Measurements from ENCODE around the gene NANOS1.

The NANOS1 gene

GRCh38 chr10:119001717-119002500 is 27.6 kb upstream of the NANOS1 start:
- Histone ChIP-seq H3K27ac (ENCODE audit: low read depth, low read length, poor library complexity, severe bottlenecking) (no peak overlapping the region), H3K27me3 (ENCODE audit: insufficient read depth, low read length) (peaks cover 3% of the 10 kb centered on the region), H2AFZ (ENCODE audit: low read length) (no peak overlapping the region), H3K4me2 (ENCODE audit: low read length) (no peak overlapping the region), H3K36me3 (ENCODE audit: insufficient read depth, low read length) (no peaks in the 10 kb centered on the region), H3K9me2 (ENCODE audit: low read depth, low read length) (no peaks in the 10 kb centered on the region), H3F3A (ENCODE audit: insufficient read depth, low read length) (no peaks in the 10 kb centered on the region), H3K9me3 (ENCODE audit: low read length) (no peaks in the 10 kb centered on the region; the same call in 1 of the 2 replicates), H3K4me1 (ENCODE audit: insufficient read depth, low read length, severe bottlenecking) (no peaks in the 10 kb centered on the region), H3K4me3 (ENCODE audit: low read depth, low read length, poor library complexity, severe bottlenecking) (no peak overlapping the region), H3K9ac (ENCODE audit: low read length) (no peak overlapping the region), H3K79me2 (ENCODE audit: insufficient read depth, low read length) (no peaks in the 10 kb centered on the region), H4K20me1 (ENCODE audit: insufficient read depth, low read length) (no peaks in the 10 kb centered on the region)
- no peak for TF ChIP-seq EZH2 (IDR thresholded peaks at IDR 0.05; ENCODE audit: borderline replicate concordance, low read length)
- TF ChIP-seq CTCF (IDR thresholded peaks at IDR 0.05; ENCODE audit: low read length): no peak

DNA sequence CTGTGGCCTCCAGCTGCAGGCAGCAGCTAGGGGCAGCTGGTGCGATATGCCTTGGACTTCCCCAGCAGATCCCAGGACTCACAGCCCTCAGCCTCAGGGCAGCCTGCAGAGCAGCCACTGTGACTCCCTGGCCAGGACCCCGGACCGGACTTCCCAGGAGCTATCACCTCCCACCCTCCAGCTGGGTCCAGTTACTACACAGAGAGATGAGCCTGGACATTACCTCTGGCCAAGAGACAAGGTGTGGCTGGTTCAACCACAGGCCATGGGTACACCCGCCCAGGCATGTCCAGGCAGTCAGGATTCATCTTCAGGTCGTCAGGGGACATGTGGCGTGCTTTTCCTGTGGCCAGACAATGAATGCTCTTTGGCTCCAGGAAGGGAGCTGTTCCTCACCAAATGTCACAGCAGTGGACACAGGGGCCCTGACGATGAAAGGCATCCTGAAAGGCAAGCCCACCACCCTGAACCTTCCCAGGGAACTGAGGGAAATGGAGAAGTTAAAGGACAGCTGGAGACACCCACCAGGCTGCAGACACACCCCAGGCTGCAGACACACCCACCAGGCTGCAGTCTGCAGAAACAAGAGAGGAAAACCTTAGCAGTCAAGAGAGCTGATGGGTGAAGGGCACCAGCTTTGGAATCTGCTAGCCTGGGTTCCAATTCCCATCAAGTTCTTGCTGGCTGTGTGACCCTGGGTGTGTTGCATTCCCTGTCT is 25.8 kb upstream of the NANOS1 start:
- no peak overlapping the region for H2AFZ ChIP-seq (ENCODE audit: low read length)
- no peaks in the 10 kb centered on the region for H3K79me2 ChIP-seq (ENCODE audit: insufficient read depth, low read length)

More for the DNA sequence above, 25.8 kb upstream of the NANOS1 start:
- Histone ChIP-seq H3K4me2 (ENCODE audit: low read length) (no peak overlapping the region), H3K27ac (ENCODE audit: low read depth, low read length, poor library complexity, severe bottlenecking) (no peak overlapping the region), H3K4me3 (ENCODE audit: low read depth, low read length, poor library complexity, severe bottlenecking) (no peak overlapping the region), H4K20me1 (ENCODE audit: insufficient read depth, low read length) (no peaks in the 10 kb centered on the region), H3K9me3 (ENCODE audit: low read length) (no peaks in the 10 kb centered on the region), H3K9ac (ENCODE audit: low read length) (no peak overlapping the region), H3K27me3 (ENCODE audit: insufficient read depth, low read length) (no peaks in the 10 kb centered on the region; the same call in none of the 2 replicates), H3K4me1 (ENCODE audit: insufficient read depth, low read length, severe bottlenecking) (no peaks in the 10 kb centered on the region), H3K36me3 (ENCODE audit: insufficient read depth, low read length) (no peaks in the 10 kb centered on the region), H3F3A (ENCODE audit: insufficient read depth, low read length) (no peaks in the 10 kb centered on the region), H3K9me2 (ENCODE audit: low read depth, low read length) (no peaks in the 10 kb centered on the region)
- TF ChIP-seq EZH2 (IDR thresholded peaks at IDR 0.05; ENCODE audit: borderline replicate concordance, low read length) (no peak), CTCF (IDR thresholded peaks at IDR 0.05; ENCODE audit: low read length) (no peak)

All from OCI-LY1 (cell line).